HG02840 (cell line): ENCODE measurements around the gene USH1C.

ENCODE experiments used
- ATAC-seq: cut with Tn5 transposase; IDR thresholded peaks from one replicate; pipeline ENCODE4 v1.9.1; 2021; ENCODE audit warnings: mild to moderate bottlenecking, moderate library complexity, moderate number of reproducible peaks; ENCODE audit not compliant: unreplicated experiment, low FRiP score

The USH1C gene

DNA sequence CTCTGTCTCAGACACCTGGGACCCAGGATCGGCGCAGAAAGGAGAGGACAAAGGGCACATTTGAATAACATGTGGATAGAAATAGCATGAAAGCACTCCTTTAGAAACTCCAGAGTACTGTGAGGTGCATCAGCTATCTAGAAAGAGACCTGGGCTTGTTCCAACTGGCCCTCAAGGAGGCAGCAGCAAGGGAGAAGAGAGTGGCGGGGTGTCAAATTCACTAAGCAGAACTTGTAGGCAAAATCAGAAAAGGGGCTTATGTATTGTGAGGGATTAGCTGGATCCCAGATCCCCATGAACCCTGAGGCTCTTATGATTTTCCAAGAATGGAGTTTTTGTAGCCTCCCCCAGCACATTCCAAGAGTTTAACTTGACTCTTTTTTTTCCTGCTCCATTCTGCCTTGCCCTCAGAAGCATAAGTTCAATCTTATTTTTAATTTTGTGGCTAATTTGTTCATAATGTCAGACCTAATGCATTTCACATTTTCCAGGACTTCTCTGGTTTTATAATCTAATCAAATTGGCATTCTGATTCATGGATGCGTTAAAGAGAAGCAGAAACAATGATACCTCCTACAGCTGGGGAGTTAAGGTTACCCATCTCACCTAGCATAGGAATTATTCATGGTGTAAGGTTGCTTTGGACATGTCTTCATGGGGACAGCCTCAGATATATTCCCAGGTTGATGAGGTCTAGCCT, 33.6 kb downstream of the USH1C start:
- ATAC-seq, result no peak

DNA sequence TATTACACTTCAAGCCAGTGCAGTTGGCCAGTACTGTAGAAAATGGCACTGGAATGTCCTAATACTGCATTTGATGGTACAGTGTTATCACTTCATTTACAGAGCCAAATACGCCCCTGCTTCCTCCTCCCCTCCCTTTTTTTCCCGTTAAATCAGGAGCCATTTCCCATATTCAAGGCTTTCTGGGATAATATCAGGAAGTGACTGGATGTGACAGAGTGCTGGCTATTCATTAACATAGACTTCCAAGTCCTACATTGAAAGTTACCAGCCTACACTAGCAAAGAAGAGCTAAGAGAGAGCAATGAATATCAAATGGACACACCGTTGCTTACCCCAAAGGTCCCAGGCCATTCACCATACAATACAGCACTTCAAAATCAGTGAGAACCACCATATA, 35.4 kb downstream of the USH1C start:
- ATAC-seq, result no peak

DNA sequence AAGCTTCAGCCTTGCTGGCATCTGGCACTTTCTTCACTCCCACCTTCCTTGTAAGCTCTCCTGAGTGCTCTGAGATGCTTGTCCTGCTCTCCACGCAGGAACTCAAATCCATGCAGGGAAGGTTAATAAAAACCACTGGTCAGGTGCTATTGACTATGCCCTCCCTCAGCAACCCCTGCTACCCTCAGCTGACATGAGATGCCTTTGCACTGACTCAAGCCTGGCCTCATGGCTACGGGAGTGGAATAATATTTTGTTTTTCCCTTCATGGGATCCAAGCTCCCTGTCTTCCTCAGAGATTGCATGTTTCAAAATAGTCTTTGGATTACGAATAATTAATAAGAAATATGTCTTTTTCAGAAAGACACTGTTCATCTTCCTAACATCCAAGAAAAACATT, 35.9 kb downstream of the USH1C start:
- ATAC-seq, result no peak

DNA sequence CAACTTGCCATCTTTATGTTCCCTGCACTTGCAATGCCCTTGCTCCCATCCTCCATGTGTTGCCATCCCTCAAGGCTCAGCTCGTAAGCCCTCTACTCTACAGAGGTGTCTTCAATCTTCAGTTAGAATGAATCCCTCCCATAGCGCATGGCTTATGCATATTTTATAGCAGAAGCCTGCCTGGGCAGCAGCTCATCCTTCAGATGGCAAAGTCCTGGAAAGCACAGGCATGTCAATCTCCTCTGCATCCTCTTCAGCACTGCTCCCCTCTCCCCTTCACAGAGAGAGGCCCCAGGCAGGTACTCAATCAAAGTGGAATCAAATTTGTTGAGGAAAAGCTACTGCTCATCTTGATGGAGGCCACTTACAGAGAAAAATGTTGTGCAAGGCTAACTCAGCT, 36.4 kb downstream of the USH1C start:
- ATAC-seq, result no peak

DNA sequence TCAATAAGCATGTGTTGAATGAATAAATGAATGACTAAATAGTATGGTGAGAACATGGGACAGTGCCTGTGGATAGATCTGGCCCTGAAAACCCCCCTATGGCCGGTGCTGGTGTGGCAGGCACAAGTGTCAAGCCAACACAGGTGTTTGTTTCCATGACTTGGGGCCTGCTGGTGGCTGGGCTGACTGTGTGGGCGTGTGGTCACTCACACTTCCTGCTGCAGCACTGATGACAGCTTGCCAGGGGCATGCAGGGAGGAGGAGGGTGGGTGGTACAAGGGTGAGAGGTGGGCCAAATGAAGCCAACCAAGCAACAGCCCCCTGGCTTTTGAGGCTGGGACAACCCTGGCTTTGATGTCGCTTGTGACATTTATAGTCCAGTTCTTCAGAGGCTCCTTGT, 37.3 kb downstream of the USH1C start:
- no peak for ATAC-seq

DNA sequence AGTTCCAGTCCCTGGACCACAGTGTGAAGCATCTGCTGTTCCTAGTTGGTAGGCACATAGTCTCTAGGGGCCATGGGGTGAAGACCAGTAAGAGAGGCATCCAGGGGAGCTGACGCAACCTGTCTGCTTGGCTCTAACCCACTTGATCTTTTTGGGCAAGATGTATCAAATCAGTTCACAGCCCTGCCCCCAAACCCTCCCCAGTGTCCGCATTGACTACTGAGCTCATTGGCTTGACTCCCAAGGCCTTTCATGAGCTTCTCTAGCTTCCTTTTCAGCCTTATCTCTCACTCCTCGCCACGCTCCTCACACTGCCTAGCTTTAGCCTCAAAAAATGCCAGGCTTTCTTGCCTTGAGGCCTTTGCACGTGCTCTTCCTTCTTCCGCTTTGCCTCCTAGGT, 37.9 kb downstream of the USH1C start:
- ATAC-seq, result no peak

DNA sequence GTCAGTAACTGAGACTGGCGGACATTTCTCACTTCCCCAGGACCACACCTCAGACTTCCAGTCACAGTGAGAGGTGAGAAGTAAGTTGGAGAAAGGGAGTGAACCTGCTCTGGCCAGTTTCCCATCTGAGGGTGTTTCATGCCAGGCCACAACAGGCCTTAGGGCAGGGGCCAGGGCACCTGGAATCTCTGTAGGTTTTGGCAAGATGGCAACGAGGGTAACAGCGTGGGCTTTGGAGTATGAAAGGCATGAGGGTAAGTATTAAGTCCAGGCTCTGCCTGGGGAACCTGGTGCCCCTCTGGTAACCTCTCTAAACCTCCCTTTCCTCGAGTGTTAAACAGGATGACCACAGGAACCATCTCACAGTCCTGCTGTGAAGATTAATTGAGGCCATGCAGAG, 39.1 kb downstream of the USH1C start:
- ATAC-seq, result no peak

DNA sequence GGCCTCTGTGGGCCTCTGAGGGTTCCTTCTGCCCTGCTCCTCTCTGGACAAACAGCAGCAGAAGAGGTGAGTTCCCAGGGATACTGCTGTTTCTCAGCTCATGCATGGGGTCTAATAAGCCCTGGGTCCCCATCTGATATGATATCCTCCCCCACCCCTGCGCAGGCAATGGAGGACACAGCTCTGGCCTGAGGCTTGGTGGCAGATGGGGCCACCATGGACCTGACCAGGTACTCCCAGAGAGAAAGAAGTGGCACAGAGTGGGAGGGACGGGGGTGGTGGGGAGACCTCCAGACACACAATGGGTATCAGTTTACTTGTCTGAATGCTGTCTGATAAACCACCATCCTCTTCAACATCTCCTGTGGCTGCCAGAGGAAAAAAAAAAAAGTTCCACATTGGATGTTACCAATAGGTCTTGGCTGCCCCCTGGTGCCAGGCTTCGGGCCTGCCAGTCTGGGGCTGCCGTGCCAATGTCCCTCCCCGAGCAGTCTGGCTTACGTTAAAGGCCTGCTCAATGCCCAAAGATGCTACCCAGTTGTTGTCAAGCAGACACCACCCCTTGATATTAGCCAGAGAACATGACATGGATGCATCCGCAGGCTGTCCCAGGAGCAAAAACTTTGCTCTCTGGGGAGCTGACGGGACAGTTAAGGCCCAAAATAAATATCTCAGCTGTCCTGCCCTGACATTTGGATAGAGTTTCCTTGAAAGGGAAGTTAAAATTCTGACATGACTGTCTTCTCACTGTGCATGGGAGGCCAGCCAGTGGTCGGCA, 39.7 kb downstream of the USH1C start:
- no peak for ATAC-seq

DNA sequence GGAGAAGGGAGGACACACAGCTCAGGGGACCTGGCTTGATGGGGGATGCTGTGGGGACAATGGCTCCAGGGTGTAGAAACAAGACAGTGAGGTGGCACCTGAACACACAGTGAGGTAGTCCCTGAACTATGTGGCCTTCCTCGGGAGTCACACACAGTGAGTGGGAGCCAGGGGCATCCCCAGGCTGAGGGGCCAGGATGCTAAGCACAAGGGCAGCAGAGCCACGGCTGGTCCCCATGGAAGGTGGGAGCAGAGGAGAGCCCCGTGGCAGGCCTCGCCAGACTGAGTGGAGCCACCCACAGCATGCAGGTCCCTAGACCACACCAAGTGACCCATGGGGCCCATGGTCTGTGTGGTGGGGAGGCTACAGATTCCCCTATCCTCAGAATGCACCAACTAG, 41.6 kb downstream of the USH1C start:
- ATAC-seq, result no peak

DNA sequence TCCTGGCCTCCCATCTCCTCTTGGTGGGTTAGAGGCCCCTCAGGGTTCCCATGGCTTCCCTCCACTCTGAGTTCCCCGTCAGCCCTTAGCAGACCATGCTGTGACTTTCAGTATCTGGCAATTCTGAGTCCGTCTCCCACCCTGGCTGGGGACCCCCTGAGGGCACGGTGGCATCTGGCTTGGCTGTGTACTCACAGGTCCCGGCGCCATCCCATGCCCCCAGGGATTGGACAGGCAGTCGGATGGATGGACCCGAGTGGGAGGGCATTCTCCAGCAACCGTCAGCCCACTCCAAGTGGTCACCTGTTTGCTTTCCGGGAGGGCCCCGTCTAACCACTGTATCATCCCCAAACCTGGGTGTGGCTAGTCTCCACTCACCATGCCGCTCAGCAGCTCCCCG, 43.5 kb downstream of the USH1C start:
- no peak for ATAC-seq

DNA sequence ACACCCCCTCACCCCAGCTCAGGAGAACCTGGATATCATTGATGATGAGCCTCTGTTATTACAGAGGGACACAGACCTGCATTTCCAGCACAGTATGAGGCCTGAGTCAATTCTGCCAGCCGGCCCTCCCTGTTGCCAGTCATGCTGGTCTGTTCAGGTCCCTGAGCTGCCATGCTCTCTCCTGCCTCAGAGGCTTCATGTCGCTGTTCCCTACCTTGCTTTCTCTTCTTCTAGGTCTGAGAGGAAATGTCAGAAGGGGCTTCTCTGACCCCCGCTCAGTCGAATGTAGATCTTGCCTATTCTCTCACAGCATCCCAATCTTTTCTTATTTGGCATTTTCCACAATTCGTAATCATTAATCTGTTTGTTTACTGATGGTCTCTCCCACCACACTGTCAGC, 45.7 kb downstream of the USH1C start:
- no peak for ATAC-seq

DNA sequence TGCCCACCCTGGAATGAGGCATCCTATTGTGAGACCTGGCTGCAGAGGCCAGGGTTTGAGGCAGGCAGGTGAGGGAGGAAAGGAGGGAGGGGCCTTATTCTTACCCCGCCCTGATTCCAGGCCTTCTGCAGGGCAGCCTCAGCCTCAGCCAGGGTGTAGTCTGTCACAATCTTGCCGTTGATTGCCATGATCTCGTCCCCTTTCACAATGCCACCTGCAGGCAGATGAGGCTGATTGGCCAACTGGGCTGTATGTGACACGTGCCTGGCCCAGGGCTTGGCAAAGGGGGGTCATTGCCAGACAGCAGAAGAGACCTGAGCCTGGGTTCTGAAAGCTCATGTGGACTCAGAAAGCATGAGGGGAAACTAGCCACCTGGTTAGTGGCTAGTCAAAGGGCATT, 46.2 kb downstream of the USH1C start:
- ATAC-seq, result no peak

DNA sequence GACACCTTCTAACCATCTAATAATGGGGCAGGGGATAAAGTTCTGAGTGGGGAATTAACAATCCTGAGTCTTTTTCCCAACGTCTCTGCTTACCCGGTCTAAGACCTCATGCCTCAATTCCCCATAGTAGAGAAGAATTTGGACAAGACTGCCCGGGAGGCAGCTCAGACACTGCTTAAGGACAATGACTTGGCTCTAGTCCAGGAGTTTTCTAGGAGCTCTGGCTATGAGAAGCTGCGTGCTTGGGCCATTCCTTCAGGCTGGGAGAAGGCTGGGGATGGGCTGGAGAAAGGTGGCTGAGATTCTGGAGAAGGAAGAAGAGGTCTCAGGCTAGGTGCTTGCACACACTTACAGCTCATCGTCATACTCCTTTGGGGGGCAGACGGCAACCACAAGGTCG, 47.8 kb downstream of the USH1C start:
- no peak for ATAC-seq

DNA sequence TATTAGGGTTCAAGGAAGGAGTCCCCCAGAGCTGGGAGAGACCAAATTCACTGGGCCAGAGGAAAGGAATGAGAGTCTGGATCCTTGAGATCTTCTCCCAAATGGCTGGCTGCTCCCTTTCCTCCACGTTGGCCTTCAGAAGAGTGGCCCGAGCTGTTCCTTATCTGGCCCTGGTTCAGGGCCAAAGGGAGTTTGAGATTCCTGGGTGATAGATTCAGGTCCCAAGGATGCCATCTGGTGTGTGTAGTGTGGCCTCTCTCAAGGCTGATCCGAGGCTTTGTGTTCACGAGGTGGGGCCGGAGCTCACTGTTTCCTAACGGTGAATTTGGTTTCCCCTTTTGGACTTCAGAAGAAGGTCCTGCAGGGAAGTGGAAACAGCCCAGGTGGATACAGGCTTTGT, 50.2 kb downstream of the USH1C start:
- no peak for ATAC-seq

DNA sequence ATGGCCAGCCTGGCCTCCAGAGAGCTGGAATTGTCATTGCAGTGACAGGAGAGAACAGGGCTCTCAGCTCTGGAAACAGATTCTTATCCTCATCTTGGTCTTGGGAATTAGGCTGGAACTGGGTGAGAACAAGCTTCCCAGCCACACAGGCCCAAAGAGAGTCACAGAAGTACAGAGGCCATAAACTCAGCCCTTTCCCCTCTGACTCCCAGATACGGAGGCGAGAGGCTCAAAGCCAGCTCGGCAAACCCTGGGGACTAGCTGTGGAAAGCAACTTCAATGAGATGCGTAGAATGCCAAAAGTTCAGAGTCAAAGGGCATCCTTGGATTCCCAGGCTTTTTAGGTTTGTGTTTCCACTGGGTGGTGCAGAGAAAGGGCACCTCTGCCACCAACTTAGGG, 53.3 kb downstream of the USH1C start:
- ATAC-seq, result no peak

DNA sequence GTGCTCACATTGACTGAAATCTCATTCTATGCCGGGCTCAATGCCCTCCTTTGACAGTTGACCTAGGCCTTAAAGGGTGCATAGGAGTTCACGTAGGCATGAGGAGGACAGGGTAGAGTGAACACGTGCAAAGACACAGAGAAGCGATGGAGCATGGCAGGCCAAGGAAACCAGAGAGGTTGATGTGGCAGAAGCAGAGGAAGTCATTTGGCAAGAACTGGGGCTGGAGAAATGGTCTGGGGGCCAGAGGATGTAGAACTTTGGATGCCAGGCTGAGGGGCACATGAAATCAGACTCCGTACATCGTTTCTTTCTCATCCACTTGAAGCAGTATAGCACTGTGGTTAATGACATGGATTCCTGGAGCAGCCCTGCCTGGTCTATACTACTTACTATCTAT, 54.0 kb downstream of the USH1C start:
- ATAC-seq, result no peak

DNA sequence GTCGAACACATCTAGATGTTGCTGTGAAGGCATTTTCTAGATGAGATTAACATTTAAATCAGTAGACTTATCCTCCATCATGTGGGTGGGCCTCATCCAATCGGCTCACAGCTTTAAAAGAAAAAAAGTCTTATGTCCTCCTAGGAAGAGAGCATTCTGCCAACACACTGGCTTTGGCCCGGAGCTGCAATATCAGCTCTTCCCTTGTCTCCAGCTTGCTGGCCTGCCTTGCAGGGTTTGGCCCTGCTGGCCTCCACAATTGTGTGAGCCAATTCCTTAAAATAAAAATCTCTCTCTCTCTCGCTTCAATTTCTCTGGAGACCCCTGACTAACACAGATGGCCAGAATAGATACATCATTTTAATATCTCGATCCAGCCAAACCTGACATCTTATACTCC, 54.5 kb downstream of the USH1C start:
- ATAC-seq, result no peak

DNA sequence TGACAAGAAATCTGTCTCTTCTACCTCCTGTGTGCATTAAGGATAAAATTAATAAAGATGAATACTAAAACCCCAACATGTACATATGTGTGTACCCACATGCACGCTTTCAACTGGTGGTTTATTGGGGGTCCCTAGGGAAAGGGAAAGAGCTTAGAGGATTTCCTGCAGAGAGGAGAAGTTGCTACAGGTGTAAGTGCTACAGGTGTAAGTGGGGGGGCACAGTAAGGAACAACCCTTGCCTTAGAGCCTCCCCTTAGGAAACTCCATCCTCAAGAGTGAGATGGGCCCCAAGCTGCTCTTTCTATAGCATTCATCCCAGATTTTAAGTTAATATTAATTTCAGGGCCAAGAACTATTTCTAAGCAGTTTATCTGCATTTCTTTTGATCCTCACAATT, 55.7 kb downstream of the USH1C start:
- no peak for ATAC-seq

DNA sequence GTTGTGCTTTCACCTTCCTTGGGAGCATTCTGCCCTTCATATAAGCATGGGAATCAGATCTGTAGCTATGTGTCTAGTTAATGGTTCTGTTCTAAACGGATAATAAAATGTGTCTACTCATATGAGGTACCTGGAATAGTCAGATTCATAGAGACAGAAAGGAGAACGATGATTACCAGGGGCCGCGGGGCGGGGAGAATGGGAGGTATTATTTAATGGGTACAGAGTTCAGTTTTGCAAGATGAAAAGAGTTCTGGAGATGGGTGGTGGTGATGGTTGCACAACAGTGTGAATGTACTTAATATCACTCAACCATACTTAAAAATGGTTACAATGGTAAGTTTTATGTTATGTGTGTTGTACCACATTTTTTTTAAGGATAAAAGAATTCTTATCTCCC, 57.6 kb downstream of the USH1C start:
- ATAC-seq, result no peak

DNA sequence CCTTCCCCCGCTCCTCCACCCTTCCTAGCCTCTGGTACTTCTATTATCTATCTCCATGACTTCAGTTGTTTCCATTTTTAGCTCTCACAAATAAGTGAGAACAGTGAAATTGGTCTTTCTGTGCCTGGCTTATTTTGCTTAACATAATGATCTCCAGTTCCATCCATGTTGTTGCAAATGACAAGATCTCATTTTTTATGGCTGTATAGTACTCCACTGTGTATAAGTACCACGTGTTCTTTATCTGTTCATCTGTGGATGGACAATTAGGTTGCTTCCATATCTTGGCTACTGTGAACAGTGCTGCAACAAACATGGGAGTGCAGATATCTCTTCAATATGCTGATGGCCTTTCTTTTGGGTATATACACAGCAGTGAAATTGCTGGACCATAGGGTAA, 60.7 kb downstream of the USH1C start:
- ATAC-seq, result no peak

DNA sequence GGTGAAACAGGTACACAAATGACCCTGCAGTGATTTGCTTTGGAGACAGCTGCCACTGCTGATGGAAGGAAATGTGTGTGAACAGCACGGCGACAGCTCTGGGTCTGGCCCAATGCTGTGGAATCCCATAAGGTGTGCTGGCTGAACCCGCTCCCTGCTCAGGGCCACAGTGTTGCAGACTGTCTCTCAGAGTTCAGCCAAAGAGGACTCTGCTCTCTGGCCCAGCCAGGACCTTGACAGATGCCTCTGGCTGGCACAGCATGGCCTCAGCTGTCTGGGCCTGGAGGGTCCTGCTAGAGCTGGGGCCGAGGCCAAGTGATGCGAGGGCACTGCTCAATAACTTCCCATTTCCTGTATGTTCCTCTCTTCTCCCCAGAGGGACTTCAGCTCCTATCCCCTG, 62.3 kb downstream of the USH1C start:
- no peak for ATAC-seq
